Measurements from ENCODE around the gene KBTBD13. TPM values are rescaled to one million over a fixed set of nuclear protein-coding genes. Genes with fewer than 3 reads are reported as not detected.
A peak's percentile ranks its signal among the peaks of the same experiment; 100 is the strongest.
"Not testable (repeated sequence)": the region's sequence is repeated elsewhere in the genome, so short reads cannot be mapped to it uniquely, and the experiment has no call there.

Gene KBTBD13
- under 1 TPM; 0.06 to 0.07 (median 0.07) TPM for polyA plus RNA-seq (ENCODE audit: insufficient read length in 3 of 3)

- no peak for DNase-seq (ENCODE audit: low read depth in 3 of 3, low spot score in 2 of 3)
These were observed at the start of gene KBTBD13 for GRCh38 chr15:65076486-65077290. Gene KBTBD13, plus strand, starts transcription at chr15:65076746. Its CDS starts 70 bp downstream, at chr15:65076816.

GRCh38 chr15:65026756-65027155 lies 49.8 kb upstream of the KBTBD13 start:
- DNase-seq (ENCODE audit: low read depth in 3 of 3, low spot score in 2 of 3), result no peak

- DNase-seq (ENCODE audit: low read depth in 3 of 3, low spot score in 2 of 3), result no peak
These were observed 49.0 kb upstream of the KBTBD13 start for GRCh38 chr15:65027593-65027992.

- no peak for DNase-seq (ENCODE audit: low read depth in 3 of 3, low spot score in 2 of 3)
These were observed 48.2 kb upstream of the KBTBD13 start for GRCh38 chr15:65028338-65028737.

GRCh38 chr15:65028921-65029735 lies 47.4 kb upstream of the KBTBD13 start, which contains the start of gene MTFMT:
Gene MTFMT, minus strand, starts transcription at chr15:65029639. Its CDS starts 26 bp downstream, at chr15:65029613.
- peak in 2 of 3 donors; percentile 75 to 76 for DNase-seq (ENCODE audit: low read depth in 3 of 3, low spot score in 2 of 3)

- no peak for DNase-seq (ENCODE audit: low read depth in 3 of 3, low spot score in 2 of 3)
These were observed 46.8 kb upstream of the KBTBD13 start for GRCh38 chr15:65029736-65030208.

GRCh38 chr15:65032801-65033537 lies 43.6 kb upstream of the KBTBD13 start:
- no peak for DNase-seq (ENCODE audit: low read depth in 3 of 3, low spot score in 2 of 3)

GRCh38 chr15:65033659-65034269 lies 42.8 kb upstream of the KBTBD13 start:
- no peak for DNase-seq (ENCODE audit: low read depth in 3 of 3, low spot score in 2 of 3)

- DNase-seq (ENCODE audit: low read depth in 3 of 3, low spot score in 2 of 3), result no peak
These were observed 41.8 kb upstream of the KBTBD13 start for GRCh38 chr15:65034719-65035118.

GRCh38 chr15:65037309-65037708 lies 39.2 kb upstream of the KBTBD13 start:
- DNase-seq (ENCODE audit: low read depth in 3 of 3, low spot score in 2 of 3), result no peak

GRCh38 chr15:65038428-65038827 lies 38.1 kb upstream of the KBTBD13 start:
- DNase-seq (ENCODE audit: low read depth in 3 of 3, low spot score in 2 of 3), result no peak

- no peak for DNase-seq (ENCODE audit: low read depth in 3 of 3, low spot score in 2 of 3)
These were observed 37.7 kb upstream of the KBTBD13 start for GRCh38 chr15:65038836-65039235.

- no peak for DNase-seq (ENCODE audit: low read depth in 3 of 3, low spot score in 2 of 3)
These were observed 36.1 kb upstream of the KBTBD13 start for GRCh38 chr15:65040461-65040860.

- DNase-seq (ENCODE audit: low read depth in 3 of 3, low spot score in 2 of 3), result no peak
These were observed 34.8 kb upstream of the KBTBD13 start for GRCh38 chr15:65041787-65042186.

- no peak for DNase-seq (ENCODE audit: low read depth in 3 of 3, low spot score in 2 of 3)
These were observed 33.7 kb upstream of the KBTBD13 start for GRCh38 chr15:65042776-65043327.

- not testable (repeated sequence) for DNase-seq (ENCODE audit: low read depth in 3 of 3, low spot score in 2 of 3)
These were observed 32.3 kb upstream of the KBTBD13 start for GRCh38 chr15:65044218-65044617.

GRCh38 chr15:65044724-65045481 lies 31.6 kb upstream of the KBTBD13 start, which contains the start of gene SLC51B:
Gene SLC51B, plus strand, starts transcription at chr15:65045387. Its CDS starts 4,618 bp downstream, at chr15:65050005.
- DNase-seq (ENCODE audit: low read depth in 3 of 3, low spot score in 2 of 3), result no peak

- DNase-seq (ENCODE audit: low read depth in 3 of 3, low spot score in 2 of 3), result no peak
These were observed 28.3 kb upstream of the KBTBD13 start for GRCh38 chr15:65048241-65048640.

- peak in 2 of 3 donors; percentile 75 to 83 for DNase-seq (ENCODE audit: low read depth in 3 of 3, low spot score in 2 of 3)
These were observed 27.1 kb upstream of the KBTBD13 start for GRCh38 chr15:65049418-65049840.

Data from right renal cortex interstitium (tissue), 3 donors.